COLO668 (cell line): ENCODE results near the gene RELN.
A peak's percentile ranks its signal among the peaks of the same experiment; 100 is the strongest.
"Not testable (repeated sequence)": the region's sequence is repeated elsewhere in the genome, so short reads cannot be mapped to it uniquely, and the experiment has no call there.

Experiments
- DNase-seq: peaks from one replicate; lab custom pipeline; 2025; ENCODE audit not compliant: unreplicated experiment; lab: John Stamatoyannopoulos, UW

The RELN gene

DNA sequence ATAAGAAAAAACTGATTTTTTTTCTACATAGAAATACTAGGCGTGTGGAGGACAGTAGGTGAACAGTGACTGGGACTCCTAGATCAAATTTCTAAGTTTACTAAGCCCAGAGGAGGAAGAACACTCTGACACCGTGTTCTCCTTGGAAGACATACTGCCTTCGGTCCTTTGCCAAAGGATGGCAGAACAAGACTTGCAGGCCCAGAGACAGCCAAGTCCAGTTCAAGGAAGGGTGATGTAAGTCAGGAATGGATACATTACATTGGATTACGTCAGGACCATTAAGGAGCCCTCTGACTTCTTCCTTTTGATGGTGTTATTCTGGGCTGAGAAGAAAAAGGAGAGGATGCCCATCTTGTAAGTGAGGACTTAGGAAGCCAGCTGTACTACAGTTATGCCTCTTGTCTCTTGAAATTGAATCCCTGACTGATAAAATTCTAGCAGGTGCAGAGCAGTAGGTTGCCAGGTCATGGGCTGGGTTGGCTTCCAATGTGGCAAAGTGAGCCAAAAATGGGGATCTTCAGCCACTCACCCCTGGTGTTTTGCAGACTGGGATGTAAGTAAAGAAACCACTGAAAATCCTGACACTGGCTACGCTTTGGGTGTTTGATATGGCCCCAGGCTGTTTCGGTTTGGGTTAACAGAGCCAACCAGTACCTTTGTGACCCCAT, 45.1 kb downstream of the RELN start:
- DNase-seq = no peak

DNA sequence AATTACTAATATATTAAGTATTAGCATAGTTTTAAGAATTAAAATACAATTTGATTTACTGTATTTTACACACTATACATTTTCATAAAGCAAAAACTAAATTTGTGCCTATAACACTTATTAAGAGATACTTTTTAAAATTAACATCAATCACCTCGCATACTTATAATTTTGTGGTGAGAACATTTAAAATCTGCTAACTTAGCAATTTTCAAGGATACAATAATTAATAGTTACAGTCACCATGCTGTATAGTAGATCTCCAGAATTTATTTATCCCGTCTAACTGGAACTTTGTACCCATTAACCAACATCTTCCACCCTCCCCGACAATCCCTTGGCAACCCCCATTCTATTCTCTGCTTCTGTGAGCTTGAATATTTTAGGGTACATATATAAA, 47.5 kb downstream of the RELN start:
- DNase-seq = no peak

DNA sequence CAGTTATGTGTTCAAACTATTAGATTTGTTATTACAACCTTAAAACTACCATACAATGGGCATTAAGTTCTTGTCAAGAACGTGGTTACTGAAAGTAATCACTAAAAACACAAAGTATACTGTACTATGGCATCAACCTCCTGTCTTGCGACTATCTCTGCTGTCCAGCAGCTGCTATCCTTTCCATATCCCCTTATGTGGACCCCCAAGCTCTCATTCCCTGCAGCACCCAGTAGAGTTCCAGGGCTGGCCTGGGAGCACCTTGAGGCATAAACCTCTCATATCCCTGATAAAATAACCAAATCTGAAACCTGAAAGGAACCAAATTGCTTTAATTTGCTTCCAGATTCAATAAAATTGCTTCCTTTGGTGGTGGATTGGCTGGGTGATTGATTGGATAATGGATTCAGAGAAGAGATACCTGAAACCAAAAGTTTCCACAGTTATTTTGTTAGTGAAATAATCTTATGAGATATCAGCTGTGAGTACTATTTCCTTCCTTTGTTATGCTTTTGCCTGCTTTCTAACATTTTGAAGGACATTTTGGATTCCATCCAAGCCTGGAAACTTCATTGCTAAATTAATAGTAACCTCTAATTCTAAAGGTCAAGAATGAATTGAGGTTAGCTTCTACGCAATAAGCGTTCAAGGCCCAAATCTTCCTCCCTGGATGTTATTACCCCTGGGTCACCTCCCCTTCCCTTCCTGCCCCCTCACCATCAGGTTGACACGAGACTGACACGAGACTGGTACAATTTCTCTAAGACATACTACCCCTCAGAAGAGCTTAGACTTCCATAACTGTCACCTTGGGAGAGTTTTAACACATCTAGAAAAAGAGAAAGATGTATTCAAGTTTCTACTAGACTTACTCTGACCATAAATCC, 48.8 kb downstream of the RELN start:
- no peak for DNase-seq

DNA sequence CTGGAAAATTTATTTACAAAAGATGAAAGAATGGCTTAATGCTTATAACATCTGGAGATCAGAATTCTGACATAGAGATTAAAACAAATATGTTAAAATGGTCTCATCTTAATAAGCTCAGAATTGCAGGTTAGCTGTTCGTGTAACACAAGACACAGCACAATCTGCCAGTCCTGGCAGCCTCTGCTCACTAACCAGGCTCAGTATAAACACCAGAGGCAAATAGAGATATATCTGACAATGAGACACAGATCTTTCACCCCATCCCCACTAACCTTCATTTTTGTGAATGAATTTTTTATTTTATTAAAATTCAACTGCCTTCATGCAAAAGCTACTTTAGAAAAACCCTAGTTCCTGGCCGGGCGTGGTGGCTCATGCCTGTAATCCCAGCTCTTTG, 51.8 kb downstream of the RELN start:
- DNase-seq = no peak

DNA sequence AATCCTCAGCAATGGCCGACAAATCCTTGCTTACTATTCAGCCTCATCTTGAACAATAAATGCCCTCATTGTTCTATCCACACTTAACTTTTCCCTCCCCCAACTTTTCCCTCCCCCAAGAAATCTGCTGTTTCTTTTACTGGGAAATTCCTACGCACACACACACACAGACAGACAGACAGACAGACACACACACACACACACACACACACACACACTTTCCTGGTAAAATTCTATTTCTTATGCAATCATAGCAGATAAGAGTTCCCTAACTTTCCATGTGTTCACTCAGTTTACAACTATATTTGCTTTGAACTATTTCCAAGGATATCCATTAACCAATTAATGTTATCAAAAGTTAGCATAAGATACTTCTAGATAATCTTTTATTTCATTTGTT, 52.9 kb downstream of the RELN start:
- no peak for DNase-seq

DNA sequence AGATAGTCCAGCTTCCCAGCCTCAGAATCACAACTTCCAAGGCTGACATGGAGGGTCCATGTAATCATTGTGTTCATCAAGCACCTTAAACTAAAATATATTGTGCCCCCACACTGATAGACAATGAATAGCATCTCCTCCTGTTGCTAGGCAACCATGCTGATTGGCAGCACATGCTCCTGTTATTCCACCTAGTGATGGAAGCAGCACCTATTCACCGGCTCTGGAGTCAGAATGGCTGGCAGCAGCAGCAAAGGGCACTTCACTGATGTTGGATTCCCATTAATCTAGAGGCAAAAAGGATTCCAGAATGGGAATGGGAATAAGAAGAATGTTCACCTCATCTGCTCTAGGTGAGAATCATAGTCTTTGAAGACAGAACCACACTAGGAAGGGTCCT, 55.0 kb downstream of the RELN start:
- no peak for DNase-seq

DNA sequence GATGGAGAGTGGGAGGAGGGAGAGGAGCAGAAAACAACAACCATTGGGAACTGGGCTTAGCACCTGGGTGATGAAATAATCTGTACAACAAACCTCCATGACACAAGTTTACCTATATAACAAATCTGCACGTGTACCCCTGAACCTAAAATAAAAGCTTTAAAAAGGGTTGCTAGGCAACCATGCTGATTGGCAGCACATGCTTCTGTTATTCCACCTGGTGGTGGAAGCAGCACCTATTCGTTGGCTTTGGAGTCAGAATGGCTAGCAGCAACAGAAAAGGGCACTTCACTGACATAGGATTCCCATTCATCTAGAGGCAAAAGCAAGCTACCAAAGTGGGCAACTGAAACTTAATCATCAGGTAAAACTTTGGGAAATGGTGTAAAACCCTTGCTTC, 57.1 kb downstream of the RELN start:
- DNase-seq = no peak

DNA sequence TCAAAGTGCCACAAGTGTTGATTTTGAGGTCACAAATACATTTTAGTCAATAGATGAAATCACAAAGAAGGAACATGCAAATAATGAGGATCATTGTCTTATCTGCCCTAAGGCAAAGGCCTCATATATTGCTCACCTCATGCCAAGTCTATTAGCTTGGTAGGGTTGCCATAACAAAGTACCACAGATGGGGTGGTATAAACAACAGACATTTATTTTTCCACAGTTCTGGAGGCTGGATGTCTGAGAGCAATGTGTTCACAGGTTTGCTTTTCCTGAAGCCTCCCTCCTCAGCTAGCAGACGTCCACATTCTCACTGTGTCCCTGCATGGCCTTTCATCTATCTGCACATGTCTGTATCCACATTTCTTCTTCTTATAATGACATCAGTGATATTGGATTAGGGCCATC, 59.6 kb downstream of the RELN start:
- peak; percentile 63 for DNase-seq

DNA sequence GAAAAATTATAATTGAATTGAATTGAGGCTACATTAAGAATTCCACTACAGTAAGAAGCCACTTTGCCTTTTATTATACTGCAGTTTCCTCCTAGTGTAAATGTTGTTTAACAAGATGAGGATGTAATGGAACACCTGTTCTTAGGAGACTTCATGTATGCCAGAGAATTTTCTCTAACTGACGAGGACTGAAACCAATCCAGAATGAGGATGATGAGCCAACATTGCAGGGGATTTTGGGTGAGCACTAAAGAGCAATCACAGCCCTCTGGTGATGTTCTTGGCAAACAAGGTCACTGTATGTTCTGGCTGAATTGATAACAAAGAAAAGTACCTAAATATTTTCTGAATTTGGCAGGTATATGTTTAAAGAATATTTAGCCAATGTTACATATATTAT, 60.9 kb downstream of the RELN start:
- DNase-seq = no peak

DNA sequence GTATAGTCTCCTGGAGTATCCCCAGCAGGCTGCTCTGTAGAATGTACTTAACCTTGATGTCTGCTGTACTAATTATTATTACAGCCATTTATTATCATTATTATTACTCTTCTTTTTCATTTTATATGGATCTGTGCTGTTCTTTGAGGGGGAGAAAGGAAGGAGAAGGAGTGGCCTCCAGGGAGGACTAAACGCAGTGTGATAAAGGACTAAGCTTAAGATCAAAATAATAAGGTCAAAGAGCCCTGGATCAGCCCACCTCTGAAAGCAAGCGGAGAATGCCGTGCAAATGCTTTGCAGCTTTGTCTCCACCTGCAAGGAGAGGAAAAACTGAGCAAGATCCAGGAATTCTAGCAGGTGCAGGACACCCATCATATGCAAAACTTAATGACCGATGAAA, 65.3 kb downstream of the RELN start:
- DNase-seq = no peak

DNA sequence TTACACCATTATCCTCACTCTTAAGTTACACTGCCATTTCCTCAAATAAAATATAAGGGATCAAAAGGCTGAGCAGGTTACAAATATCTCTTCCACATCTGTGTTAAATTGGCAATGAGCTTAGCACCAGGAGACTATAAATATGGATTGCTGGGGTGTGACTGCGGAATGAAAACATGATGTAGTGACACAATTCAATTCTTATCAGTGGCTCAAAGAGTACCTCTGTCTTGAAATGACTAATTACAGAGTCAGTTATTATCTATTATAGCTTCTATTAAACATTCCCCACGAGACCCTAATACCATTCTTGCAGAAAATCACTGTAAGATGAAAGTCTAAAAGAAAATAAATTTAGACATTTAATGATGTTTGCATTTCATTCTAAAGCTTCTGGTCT, 67.1 kb downstream of the RELN start:
- no peak for DNase-seq

DNA sequence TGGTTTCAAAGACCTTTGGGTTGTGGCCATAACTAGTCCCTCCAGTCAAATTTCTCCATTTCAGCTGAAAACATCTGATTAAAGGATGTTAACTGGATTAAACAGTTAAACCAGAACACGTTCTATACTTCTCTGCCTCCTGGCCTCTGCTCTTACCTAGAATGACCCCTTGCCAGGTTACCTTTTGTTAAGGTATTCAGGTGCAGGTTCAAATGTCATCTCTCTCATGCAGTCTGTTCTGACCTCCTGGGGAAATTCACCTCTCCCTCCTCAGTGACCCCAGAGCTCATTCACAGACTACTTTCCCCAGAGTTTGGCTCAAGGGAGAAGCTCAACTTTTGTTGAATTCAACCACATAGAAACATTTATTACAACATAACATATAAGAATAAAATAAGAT, 67.8 kb downstream of the RELN start:
- DNase-seq = no peak

DNA sequence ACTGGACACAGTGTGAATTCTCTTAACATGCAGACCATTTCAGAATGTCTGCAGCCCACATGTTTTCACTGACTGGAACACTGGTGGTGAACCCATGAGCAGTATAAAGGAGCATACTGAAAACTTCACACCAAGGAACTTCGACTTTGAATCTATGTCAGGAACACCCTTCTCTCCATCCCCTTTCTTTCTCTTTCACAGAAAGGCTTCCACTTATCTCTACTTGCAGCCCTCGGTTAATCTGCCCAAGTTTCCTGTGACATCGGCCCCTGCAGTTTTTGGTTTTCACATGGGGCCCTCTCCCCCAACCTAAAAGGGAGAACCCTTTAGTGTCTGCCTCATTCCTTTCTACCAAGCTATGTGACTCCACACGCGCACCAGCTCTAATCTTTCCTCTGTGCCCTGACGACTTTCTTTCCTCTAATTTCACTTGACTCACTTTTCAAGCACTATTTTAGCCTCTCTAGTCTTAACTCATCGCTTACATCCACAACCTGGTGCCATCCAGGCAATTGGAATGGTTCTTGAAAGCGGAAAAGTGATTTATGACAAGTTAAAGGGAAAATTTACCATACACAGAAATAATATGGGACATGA, 70.1 kb downstream of the RELN start:
- no peak for DNase-seq

DNA sequence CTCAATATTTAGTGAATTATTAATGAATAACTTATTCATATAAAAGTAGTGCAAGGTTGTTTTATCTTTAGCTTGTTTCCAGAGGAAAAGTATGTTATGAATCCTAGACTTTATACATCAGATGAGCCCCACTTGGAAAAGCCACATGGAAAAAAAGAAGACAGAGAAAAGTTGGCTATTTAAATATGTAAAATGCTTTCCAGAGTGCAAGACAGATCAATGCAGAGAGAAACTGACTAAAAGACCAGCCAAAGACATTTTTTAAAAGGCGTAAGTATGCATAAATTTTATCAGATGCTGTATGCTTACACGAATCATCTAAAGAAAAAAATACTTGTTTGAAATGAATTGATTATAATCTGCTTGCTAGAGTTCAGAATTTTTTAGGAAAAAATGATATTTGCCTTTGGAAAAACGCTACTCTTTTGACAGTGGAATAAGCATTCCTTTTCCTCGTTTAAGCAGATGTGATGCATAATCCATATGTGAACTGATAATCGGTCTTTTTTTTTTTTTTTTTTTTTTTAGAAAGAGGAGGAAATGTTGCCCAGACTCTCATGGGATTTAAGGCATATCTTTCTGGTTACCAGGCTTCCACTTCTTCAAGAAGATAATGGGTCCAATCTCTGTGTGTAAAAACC, 70.7 kb downstream of the RELN start:
- DNase-seq = no peak

DNA sequence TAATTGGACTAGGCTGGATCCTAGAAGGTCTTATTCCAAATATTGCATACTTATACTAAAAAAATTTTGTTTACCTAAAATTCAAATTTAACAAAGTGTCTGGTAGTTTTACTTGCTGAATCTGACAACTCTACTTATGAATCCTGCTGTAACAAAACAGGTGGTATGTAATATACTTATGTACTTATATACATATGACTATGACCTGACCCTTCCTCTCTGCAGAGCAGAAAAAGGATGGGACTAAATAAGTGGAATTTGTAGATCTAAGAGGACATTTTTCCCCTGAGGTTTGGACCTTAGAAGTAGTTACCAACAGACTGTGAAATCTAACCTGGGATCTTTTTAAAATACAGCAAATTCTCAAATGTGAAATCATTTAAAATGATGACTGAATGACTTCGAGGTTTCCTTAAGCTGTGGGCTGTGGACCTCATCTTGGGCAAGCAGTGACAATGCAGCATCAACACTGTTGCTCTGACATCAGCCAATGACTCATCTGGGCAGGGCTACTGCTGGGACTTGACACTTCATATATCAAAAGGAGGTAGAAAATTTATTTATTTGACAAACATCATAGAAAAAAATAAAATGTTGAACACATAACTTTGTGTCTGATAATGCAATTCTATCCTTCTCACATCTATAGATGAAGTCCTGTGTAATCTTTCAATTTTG, 73.6 kb downstream of the RELN start:
- peak; percentile 17 for DNase-seq

DNA sequence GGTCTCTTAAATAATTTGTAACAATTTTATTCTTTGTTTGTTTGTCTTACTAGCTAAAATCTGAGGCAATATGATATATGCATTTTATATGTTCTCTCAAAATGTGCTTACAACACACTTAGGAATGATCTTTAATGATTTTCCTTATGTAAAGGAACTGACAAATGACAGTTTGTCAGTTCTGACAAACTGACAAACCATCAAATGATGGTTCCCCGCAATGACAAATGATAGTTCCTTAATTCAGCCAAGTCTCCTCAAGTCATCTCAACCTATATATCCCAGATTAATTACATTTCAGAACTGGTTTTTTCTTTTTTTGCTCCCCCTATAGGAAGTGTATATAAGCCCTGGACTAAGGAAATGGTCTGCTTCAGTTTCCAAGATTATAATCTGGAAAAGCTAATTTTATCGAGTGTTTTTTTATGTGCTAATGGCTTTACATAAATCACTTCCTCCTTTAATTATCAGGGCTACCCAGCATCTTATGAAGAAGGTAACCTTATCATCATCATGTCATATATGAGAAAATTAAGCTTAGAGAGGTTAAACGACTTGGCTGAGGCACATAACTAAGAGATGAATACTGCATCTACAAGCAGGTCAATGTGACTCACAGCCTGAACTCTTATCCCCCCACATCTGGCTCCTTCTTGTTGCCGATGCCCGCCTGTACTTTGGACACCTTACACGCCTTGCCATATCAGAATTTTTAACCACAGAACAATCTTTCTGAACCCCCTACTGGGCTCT, 75.1 kb downstream of the RELN start:
- no peak for DNase-seq

DNA sequence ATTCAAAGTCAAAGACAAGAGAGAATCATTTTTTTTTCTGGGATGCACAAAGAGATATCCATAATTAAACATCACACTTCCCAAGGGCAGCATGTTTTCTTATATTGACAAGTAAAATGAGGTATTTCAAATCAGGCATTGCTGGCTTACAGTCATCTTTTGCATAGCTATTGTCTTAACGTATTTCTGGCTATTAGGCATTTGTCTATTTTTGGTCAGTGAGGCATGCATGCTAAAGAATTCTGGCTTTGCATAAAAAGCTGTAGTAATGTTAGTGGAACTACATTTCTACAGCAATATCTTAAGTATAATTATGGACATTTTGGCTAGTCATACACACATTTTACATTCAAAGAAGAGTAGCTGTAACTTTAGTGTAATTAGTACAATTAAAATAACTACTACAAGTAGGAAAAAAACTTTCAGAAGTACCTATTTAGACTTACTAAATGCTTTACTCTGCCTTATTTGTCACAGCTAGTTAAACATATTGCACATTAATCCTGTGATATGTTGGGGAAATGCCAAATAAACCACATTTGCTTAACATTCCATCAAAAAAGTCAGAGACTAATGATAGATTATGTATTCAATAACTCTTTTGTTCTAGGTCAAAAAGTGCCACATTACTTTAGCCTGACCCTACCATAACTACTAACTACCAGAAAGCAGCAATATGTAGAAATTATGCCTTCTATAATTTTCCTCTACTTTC, 76.4 kb downstream of the RELN start:
- DNase-seq = no peak

DNA sequence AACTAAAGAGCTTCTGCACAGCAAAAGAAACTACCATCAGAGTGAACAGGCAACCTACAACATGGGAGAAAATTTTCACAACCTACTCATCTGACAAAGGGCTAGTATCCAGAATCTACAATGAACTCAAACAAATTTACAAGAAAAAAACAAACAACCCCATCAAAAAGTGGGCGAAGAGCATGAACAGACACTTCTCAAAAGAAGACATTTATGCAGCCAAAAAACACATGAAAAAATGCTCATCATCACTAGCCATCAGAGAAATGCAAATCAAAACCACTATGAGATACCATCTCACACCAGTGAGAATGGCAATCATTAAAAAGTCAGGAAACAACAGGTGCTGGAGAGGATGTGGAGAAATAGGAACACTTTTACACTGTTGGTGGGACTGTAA, 78.4 kb downstream of the RELN start:
- DNase-seq = not testable (repeated sequence)

DNA sequence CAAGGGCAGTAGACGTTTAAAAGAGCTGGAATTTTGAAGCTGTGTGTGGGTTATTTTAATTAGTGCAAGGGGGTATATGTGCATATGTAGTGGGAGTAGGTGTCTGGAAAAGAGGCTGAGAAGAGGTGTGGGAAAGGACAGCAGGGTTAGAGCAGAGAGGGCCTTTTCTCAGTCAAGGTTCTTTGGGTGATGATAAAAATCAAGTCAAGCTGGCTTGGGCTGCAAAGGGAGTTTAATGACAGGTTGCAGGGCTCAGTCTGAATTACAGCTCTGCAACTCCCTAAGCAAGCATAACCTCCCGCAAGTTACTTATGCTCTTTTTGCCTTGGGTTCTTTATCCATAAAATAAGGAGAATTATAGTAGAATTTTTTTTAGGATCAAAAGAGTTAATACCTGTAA, 83.5 kb downstream of the RELN start:
- no peak for DNase-seq

DNA sequence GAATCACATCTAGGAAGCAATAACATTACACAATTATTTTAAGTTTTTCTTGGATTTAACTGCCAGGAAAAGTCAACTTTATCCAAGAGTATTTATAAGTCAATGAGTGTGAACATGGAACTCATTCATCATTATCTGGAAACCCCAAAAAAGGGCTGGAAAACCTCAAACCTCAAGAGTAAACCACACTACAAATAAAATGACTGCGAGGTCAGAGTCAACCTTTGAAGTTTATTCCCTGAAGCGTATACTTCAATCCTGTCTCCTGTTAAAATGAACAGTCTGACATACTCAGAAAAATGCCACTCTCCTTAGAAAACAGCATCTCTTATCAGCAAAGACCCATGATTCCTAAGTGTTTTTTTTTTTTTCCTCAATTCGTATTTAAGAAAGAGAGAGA, 86.5 kb downstream of the RELN start:
- DNase-seq = no peak
